Uterus (tissue), 2 donors: ENCODE measurements around the gene ARMH4.

Experiments used
- CTCF ChIP-seq, 4 experiments: fragments of 200-600 bp in 2 of 4; fragments of 450-650 bp in 2 of 4; sonication (generic) in 2 of 4; IDR thresholded peaks; one replicate each; pipeline ENCODE4 v1.5.1; 2016 to 2019; ENCODE audit warnings: antibody characterized with exemption in 4 of 4, mild to moderate bottlenecking in 2 of 4, moderate library complexity in 1 of 4
- POLR2A ChIP-seq, 2 donors: fragments of 450-650 bp; IDR thresholded peaks; one replicate each; pipeline ENCODE4 v1.6.1; 2016; ENCODE audit warnings: antibody characterized with exemption in 2 of 2, mild to moderate bottlenecking in 1 of 2, moderate library complexity in 1 of 2

GRCh38 chr14:58129208-58129607 lies 22.8 kb downstream of the ARMH4 start:
- no peak for TF ChIP-seq CTCF (IDR thresholded peaks at IDR 0.05)
- no peak for TF ChIP-seq POLR2A (IDR thresholded peaks at IDR 0.05)
